Ovary (tissue), 9 donors: Measurements from ENCODE around the gene GPS1. TPM values are rescaled to one million over a fixed set of nuclear protein-coding genes. Genes with fewer than 3 reads are reported as not detected.

Experiments
- DNase-seq, 5 donors: peaks; one replicate each; pipeline ENCODE4 v3.0.0-alpha.2; 2019 to 2020
- H3K27ac ChIP-seq, 2 donors: fragments of 200-600 bp; one replicate each; pipeline versions ENCODE4 v1.5.1 to v1.8.0; 2019 to 2022
- H3K27me3 ChIP-seq: fragments of 200-600 bp; one replicate; pipeline ENCODE4 v1.8.0; 2022
- H3K36me3 ChIP-seq: fragments of 200-600 bp; sonication (generic); one replicate; pipeline ENCODE4 v1.5.1; 2019
- H3K4me1 ChIP-seq: one replicate; pipeline ENCODE4 v1.8.1; 2013; ENCODE audit warnings: mild to moderate bottlenecking, moderate library complexity; ENCODE audit not compliant: insufficient read depth
- H3K4me3 ChIP-seq: fragments of 200-600 bp; sonication (generic); one replicate; pipeline ENCODE4 v1.5.1; 2017
- H3K9me3 ChIP-seq, 2 donors: fragments of 200-600 bp in 1 of 2; sonication (generic) in 1 of 2; one replicate each; pipeline versions ENCODE4 v1.5.1 to v1.8.1; 2013 to 2019; ENCODE audit warnings: mild to moderate bottlenecking in 1 of 2, moderate library complexity in 1 of 2
- EP300 ChIP-seq: sonication (generic); formaldehyde crosslinking; IDR thresholded peaks from one replicate; pipeline ENCODE4 v1.6.1; 2017; ENCODE audit warnings: antibody characterized with exemption
- POLR2A ChIP-seq: fragments of 450-650 bp; IDR thresholded peaks from one replicate; pipeline ENCODE4 v1.6.1; 2017; ENCODE audit warnings: antibody characterized with exemption, mild to moderate bottlenecking, moderate library complexity
- WGBS, 3 donors: extraction: QIAGEN DNeasy Blood & Tissue Kit in 1 of 3; methylation state at CpG; one replicate each; pipeline versions ENCODE4 v1.1.5 to v1.1.7; 2013 to 2017; 5-methylcytosine and 5-hydroxymethylcytosine counted together
- intact Hi-C, 4 donors: fragments of 100-400 bp; cut with DNase I; formaldehyde crosslinking; loops; one replicate each; pipeline versions ENCODE4 v1.11.0 to v1.15.1; 2022 to 2023
- polyA plus RNA-seq, 2 donors: library from polyadenylated mRNA; stranded (reverse); fragments of 200-250 nt in 1 of 2; fragments of 350-450 nt in 1 of 2; fragmentation: Illumina TruSeq in 1 of 2; extraction: RNeasy Lipid Tissue Mini Kit (QIAGEN cat#74804) in 1 of 2; gene quantifications; one replicate each; pipeline ENCODE4 v1.2.3, GENCODE V29; 2013 to 2014
- total RNA-seq, 7 donors: library from RNA; depleted of rRNA in 2 of 7; stranded (reverse); fragments of >200 nt in 2 of 7; fragmentation: NEBNext Ultra II Directional in 3 of 7; extraction: Animal tissue kit (Norgen Biotek cat#: 25700) in 3 of 7; gene quantifications; one replicate each; pipeline versions ENCODE4 v1.1.0 to v1.2.4, GENCODE V29; 2016 to 2023
- TF ChIP-seq, protein P1 (sequence below), 3 donors: fragments of 450-650 bp in 2 of 3; fragments of 200-600 bp in 1 of 3; IDR thresholded peaks; one replicate each; pipeline versions ENCODE4 v1.5.1 to v1.8.0; 2016 to 2022; ENCODE audit warnings: antibody characterized with exemption in 3 of 3, mild to moderate bottlenecking in 1 of 3
- donor health status: DM: no; HTN: no; CAD: no; lungs with moderate emphysema.
- donor health status: DM: no; HTN: no; CAD: no.
- donor health status: Bipolar disorder and iron deficiency.
- donor health status: DM: yes; HTN: yes; CAD: no.
- donor health status: DM: no; HTN: no; CAD: no.
- donor health status: DM: yes; HTN: yes; CAD: no.

Gene GPS1
- total and polyA plus RNA-seq, 9 donors: 12.4 to 96.2 (median 77.8) TPM

DNA sequence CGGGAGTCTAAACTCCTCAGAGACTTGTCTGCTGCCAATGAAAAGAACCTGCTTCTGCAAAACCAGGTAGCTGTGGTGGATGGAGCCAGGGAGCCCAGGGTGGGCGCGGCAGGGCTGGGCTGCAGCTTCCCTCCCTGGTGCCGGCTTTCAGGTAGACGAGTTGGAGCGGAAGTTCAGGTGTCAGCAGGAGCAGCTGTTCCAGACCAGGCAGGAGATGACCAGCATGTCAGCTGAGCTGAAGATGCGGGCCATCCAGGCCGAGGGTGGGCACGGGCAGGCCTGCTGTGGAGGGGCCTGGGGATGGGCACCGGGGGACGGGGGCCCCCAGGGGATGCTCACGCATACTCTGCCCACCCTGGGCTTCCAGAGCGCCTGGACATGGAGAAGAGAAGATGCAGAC lies 23.5 kb upstream of the GPS1 start:
- no peaks in the 10 kb centered on the region for H3K27me3 ChIP-seq
- H3K36me3 ChIP-seq: no peaks in the 10 kb centered on the region
- TF ChIP-seq, protein P1, sequence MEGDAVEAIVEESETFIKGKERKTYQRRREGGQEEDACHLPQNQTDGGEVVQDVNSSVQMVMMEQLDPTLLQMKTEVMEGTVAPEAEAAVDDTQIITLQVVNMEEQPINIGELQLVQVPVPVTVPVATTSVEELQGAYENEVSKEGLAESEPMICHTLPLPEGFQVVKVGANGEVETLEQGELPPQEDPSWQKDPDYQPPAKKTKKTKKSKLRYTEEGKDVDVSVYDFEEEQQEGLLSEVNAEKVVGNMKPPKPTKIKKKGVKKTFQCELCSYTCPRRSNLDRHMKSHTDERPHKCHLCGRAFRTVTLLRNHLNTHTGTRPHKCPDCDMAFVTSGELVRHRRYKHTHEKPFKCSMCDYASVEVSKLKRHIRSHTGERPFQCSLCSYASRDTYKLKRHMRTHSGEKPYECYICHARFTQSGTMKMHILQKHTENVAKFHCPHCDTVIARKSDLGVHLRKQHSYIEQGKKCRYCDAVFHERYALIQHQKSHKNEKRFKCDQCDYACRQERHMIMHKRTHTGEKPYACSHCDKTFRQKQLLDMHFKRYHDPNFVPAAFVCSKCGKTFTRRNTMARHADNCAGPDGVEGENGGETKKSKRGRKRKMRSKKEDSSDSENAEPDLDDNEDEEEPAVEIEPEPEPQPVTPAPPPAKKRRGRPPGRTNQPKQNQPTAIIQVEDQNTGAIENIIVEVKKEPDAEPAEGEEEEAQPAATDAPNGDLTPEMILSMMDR (IDR thresholded peaks at IDR 0.05): no peak
- TF ChIP-seq EP300 (no peak), POLR2A (no peak)
- no peak overlapping the region for H3K27ac ChIP-seq
- no peaks in the 10 kb centered on the region for H3K9me3 ChIP-seq
- H3K4me3 ChIP-seq: no peak overlapping the region
- WGBS, 3 donors: 96 to 98% (median 96%) methylated on average over 9 to 13 of the region's 13 CpGs
- peaks cover 8% of the 10 kb centered on the region for H3K4me1 ChIP-seq
- DNase-seq: no peak
- intact Hi-C loops: loop anchor here in 1 of 4 donors (10.0 kb wide), 1 partner anchor 297 kb away; no protein-coding TSS in a partner anchor

DNA sequence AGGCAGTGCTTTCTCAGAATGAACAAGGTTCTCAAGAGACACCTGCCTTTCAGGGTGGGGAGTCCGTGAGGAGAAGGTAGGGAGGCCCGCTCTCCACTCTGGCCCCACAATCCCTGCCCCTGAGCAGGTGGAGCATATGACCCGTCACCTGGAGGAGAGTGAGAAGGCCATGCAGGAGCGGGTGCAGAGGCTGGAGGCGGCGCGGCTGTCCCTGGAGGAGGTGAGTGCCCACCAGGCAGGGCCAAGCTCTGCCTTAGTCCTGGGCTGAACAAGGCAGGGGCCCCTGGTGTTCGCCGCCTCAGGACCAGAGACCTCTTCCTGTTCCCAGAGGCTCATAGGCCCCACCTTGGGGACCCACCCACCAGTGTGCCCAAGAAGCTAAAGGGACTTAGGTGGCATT lies 22.7 kb upstream of the GPS1 start:
- Histone ChIP-seq H3K4me3 (no peak overlapping the region), H3K36me3 (no peaks in the 10 kb centered on the region), H3K9me3 (no peaks in the 10 kb centered on the region), H3K27ac (no peak overlapping the region), H3K4me1 (peaks cover 6% of the 10 kb centered on the region), H3K27me3 (no peaks in the 10 kb centered on the region)
- TF ChIP-seq, protein P1 (IDR thresholded peaks at IDR 0.05): no peak
- no peak for TF ChIP-seq POLR2A
- no peak for DNase-seq
- 93 to 97% (median 95%) methylated on average over 9 of the region's 9 CpGs for WGBS, 3 donors
- intact Hi-C loops: loop anchor here in 1 of 4 donors (10.0 kb wide), 1 partner anchor 296 kb away; no protein-coding TSS in a partner anchor

DNA sequence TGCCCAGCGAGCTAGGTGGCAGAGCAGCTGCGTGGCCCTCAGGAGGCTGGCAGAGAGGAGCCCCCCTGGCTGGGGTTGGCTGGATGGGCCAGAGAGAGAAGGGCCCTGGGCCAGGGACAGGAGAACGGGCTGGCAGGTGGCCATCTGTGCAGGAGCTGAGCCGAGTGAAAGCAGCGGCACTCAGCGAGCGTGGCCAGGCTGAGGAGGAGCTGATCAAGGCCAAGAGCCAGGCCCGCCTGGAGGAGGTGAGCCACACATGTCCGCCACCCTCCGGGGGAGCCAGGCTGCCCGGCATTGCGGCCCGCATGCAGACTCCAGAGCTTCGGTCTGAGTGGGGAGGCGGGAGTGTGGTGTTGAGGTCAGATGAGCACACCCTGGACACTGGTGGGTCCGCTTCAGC lies 22.3 kb upstream of the GPS1 start:
- Histone ChIP-seq H3K27ac (no peak overlapping the region), H3K4me1 (peaks cover 3% of the 10 kb centered on the region), H3K27me3 (no peaks in the 10 kb centered on the region), H3K36me3 (no peaks in the 10 kb centered on the region), H3K9me3 (no peaks in the 10 kb centered on the region), H3K4me3 (no peak overlapping the region)
- 85 to 91% (median 89%) methylated on average over 16 of the region's 16 CpGs for WGBS, 3 donors
- intact Hi-C loops: loop anchor here in 1 of 4 donors (10.0 kb wide), 1 partner anchor 295 kb away; no protein-coding TSS in a partner anchor
- TF ChIP-seq EP300 (no peak), POLR2A (no peak)
- TF ChIP-seq, protein P1 (IDR thresholded peaks at IDR 0.05): no peak
- DNase-seq: no peak

DNA sequence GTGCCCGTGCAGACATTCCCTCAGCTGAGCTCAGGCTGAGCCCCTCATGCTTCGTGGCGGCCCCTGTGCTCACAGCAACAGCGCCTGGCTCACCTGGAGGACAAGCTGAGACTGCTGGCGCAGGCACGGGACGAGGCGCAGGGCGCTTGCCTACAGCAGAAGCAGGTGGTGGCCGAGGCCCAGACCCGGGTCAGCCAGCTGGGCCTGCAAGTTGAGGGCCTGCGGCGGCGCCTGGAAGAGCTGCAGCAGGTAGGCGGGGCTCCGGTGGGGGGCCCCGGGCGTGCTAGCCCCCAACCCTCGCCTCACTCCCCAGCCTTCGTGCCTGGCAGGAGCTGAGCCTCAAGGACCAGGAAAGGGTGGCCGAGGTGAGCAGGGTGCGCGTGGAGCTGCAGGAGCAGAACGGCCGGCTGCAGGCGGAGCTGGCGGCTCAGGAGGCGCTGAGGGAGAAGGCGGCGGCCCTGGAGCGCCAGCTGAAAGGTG lies 21.7 kb upstream of the GPS1 start:
- Histone ChIP-seq H3K9me3 (no peaks in the 10 kb centered on the region), H3K4me3 (no peak overlapping the region), H3K4me1 (peaks cover 3% of the 10 kb centered on the region), H3K27me3 (no peaks in the 10 kb centered on the region), H3K36me3 (no peaks in the 10 kb centered on the region), H3K27ac (no peak overlapping the region)
- WGBS, 3 donors: 56 to 65% (median 62%) methylated on average over 30 to 31 of the region's 31 CpGs
- no peak for DNase-seq
- TF ChIP-seq, protein P1 (IDR thresholded peaks at IDR 0.05): no peak
- TF ChIP-seq EP300 (no peak), POLR2A (no peak)
- intact Hi-C loops: loop anchor here (2.0 to 10.0 kb wide), 5 partner anchors 122 to 295 kb away; no protein-coding TSS in a partner anchor
